K562 (cell line): ENCODE measurements around the gene TAF10. TPM values are rescaled to one million over a fixed set of nuclear protein-coding genes. Genes with fewer than 3 reads are reported as not detected.
A peak's percentile ranks its signal among the peaks of the same experiment; 100 is the strongest.

Experiments
- ATAC-seq: fragments of 200-7000 bp; cut with Tn5 transposase; 3 replicates; pipeline ENCODE4 v1.9.1; 2020; ENCODE audit warnings: moderate library complexity
- BruUV-seq: library from RNA; stranded (reverse); fragments of 400-500 nt; replicated peaks from 2 replicates; lab custom pipeline; 2021; lab: Mats Ljungman, UMichigan
- CTCF ChIA-PET: fragments of 300-600 bp; formaldehyde crosslinking; extraction: SDS; loops from one replicate; lab custom pipeline; 2021; ENCODE audit warnings: low intra/inter-chr PET ratio; lab: Yijun Ruan, JAX
- POLR2A ChIA-PET: fragments of 300-600, 350-650 bp; sonication (Branson Sonifier 250); formaldehyde crosslinking; extraction: SDS; loops from one replicate; lab custom pipeline; 2021; ENCODE audit warnings: antibody characterized with exemption, inconsistent platforms; lab: Yijun Ruan, JAX
- DNase-seq, 4 experiments: peaks; one replicate each; pipeline versions ENCODE4 v3.0.0 to v3.0.0-alpha.2; 2011 to 2018; ENCODE audit warnings: low spot score in 3 of 4, mixed read lengths in 3 of 4; ENCODE audit errors: extremely low read depth in 1 of 4
- FAIRE-seq: peaks from 2 replicates; lab custom pipeline; 2011; peaks lifted over from hg19 to GRCh38; lab: Jason Lieb, UNC
- H2AFZ ChIP-seq: 2 replicates; pipeline ENCODE4 v1.6.0; 2011; ENCODE audit warnings: low read depth, low read length, control low read depth, inconsistent platforms
- H3K27ac ChIP-seq: fragments of 200-600 bp; 3 replicates; pipeline ENCODE4 v1.8.0; 2011; ENCODE audit warnings: low read depth, mild to moderate bottlenecking, control low read depth, inconsistent platforms, low read length, moderate library complexity, mixed read lengths; ENCODE audit errors: extremely low read depth
- H3K27me3 ChIP-seq, 2 experiments: fragments of 300-600 bp in 1 of 2; 2 replicates in 1 of 2; 3 replicates in 1 of 2; pipeline versions ENCODE4 v1.6.0 to v1.8.0; 2011; ENCODE audit warnings: inconsistent platforms in 2 of 2, low read length in 2 of 2, mild to moderate bottlenecking in 1 of 2, mixed read lengths in 1 of 2, moderate library complexity in 1 of 2; ENCODE audit not compliant: control insufficient read depth in 2 of 2, insufficient read depth in 2 of 2
- H3K36me3 ChIP-seq: fragments of 300-600 bp; 3 replicates; pipeline ENCODE4 v1.8.0; 2011; ENCODE audit warnings: mild to moderate bottlenecking, low read length, inconsistent platforms; ENCODE audit not compliant: control insufficient read depth, insufficient read depth
- H3K4me1 ChIP-seq, 2 experiments: fragments of 200-600 bp in 1 of 2; replicated peaks in 1 of 2; 2 replicates in 1 of 2; 3 replicates in 1 of 2; pipeline versions ENCODE4 v1.5.1 to v1.8.0; 2011; ENCODE audit warnings: inconsistent platforms in 2 of 2, low read length in 2 of 2, mild to moderate bottlenecking in 1 of 2, mixed read lengths in 1 of 2, moderate library complexity in 1 of 2; ENCODE audit not compliant: control insufficient read depth in 2 of 2, insufficient read depth in 2 of 2
- H3K4me2 ChIP-seq: 2 replicates; pipeline ENCODE4 v1.6.1; 2011; ENCODE audit warnings: low read length, control low read depth, inconsistent platforms, mixed read lengths; ENCODE audit not compliant: insufficient read depth
- H3K4me3 ChIP-seq: fragments of 200-600 bp; sonication (generic), shearing (Covaris generic); 2 replicates; pipeline ENCODE4 v1.5.1; 2016; ENCODE audit warnings: control low read depth, inconsistent platforms
- H3K79me2 ChIP-seq: fragments of 200-600 bp; 3 replicates; pipeline ENCODE4 v1.8.0; 2011; ENCODE audit warnings: low read length, inconsistent platforms; ENCODE audit not compliant: control insufficient read depth, insufficient read depth
- H3K9ac ChIP-seq, 2 experiments: 2 replicates each; pipeline versions ENCODE4 v1.6.0 to v1.6.1; 2011; ENCODE audit warnings: low read depth in 2 of 2, low read length in 2 of 2, control low read depth in 1 of 2, inconsistent platforms in 1 of 2, mild to moderate bottlenecking in 1 of 2, mixed read lengths in 1 of 2; ENCODE audit not compliant: insufficient read depth in 1 of 2
- H3K9me1 ChIP-seq: one replicate; pipeline ENCODE4 v1.6.0; 2011; ENCODE audit warnings: inconsistent platforms, mild to moderate bottlenecking, low read length, moderate library complexity; ENCODE audit not compliant: control insufficient read depth, insufficient read depth
- H3K9me3 ChIP-seq: replicated peaks from 2 replicates; pipeline ENCODE4 v1.5.1; 2011; ENCODE audit warnings: low read depth, low read length, inconsistent platforms; ENCODE audit not compliant: control insufficient read depth, insufficient read depth
- H4K20me1 ChIP-seq: replicated peaks from 2 replicates; pipeline ENCODE4 v1.6.1; 2011; ENCODE audit warnings: low read length, inconsistent platforms, mixed read lengths; ENCODE audit not compliant: control insufficient read depth, insufficient read depth
- BCOR ChIP-seq: fragments of 450-650 bp; IDR thresholded peaks from 2 replicates; pipeline ENCODE4 v1.6.1; 2016
- CBX3 ChIP-seq, 2 experiments: IDR thresholded peaks; 1 replicate in 1 of 2; 2 replicates in 1 of 2; pipeline ENCODE4 v1.6.1; 2012; ENCODE audit warnings: inconsistent platforms in 2 of 2, low read length in 2 of 2, borderline replicate concordance in 1 of 2, control low read depth in 1 of 2
- CBX5 ChIP-seq: IDR thresholded peaks from 2 replicates; pipeline ENCODE4 v1.6.1; 2014; ENCODE audit warnings: low read depth, borderline replicate concordance
- HSF4 ChIP-seq: fragments of 250-450 bp; sonication (Bioruptor Pico); IDR thresholded peaks from 2 replicates; pipeline ENCODE4 v2.1.2; 2022; ENCODE audit warnings: mild to moderate bottlenecking, moderate library complexity, borderline replicate concordance
- MXI1 ChIP-seq: IDR thresholded peaks from 2 replicates; pipeline ENCODE4 v1.6.1; 2011; ENCODE audit warnings: low read depth, mild to moderate bottlenecking, improper control_type of control experiment, low read length
- POLR2G ChIP-seq: fragments of 200-400 bp; formaldehyde crosslinking; IDR thresholded peaks from 2 replicates; pipeline ENCODE4 v1.6.1; 2017; ENCODE audit warnings: low read depth, mild to moderate bottlenecking, antibody characterized with exemption, low read length, moderate library complexity
- PPARD ChIP-seq: fragments of 250-450 bp; sonication (Bioruptor Pico); IDR thresholded peaks from 2 replicates; pipeline ENCODE4 v1.8.0; 2022; ENCODE audit warnings: inconsistent platforms, mild to moderate bottlenecking, moderate library complexity
- RBM25 ChIP-seq: fragments of 200-400 bp; formaldehyde crosslinking; IDR thresholded peaks from 2 replicates; pipeline ENCODE4 v1.6.1; 2018; ENCODE audit warnings: low read length, low read depth, moderate library complexity; ENCODE audit not compliant: severe bottlenecking
- TRIM28 ChIP-seq: fragments of 450-650 bp; IDR thresholded peaks from 2 replicates; pipeline ENCODE4 v1.6.1; 2017
- WGBS: fragments of 100-300 bp; shearing (Covaris generic); methylation state at CpG from one replicate; pipeline ENCODE4 v1.1.6; 2016; ENCODE audit warnings: low coverage, mixed read lengths; ENCODE audit not compliant: insufficient coverage; ENCODE audit errors: missing lambda C conversion rate; 5-methylcytosine and 5-hydroxymethylcytosine counted together
- in situ Hi-C: fragments of 300-500 bp; cut with MboI; formaldehyde crosslinking; loops from 4 replicates; pipeline ENCODE4 v1.15.0; 2018; ENCODE audit warnings: inconsistent platforms, mixed read lengths
- intact Hi-C: fragments of 100-400 bp; cut with micrococcal nuclease; formaldehyde crosslinking; loops from 2 replicates; pipeline ENCODE4 v1.14.2; 2022
- polyA plus RNA-seq, 8 experiments: library from polyadenylated mRNA; depleted of rRNA in 4 of 8; stranded (reverse) in 5 of 8; unstranded in 3 of 8; fragments of >200 nt; fragmentation: Nextera tagmentation in 2 of 8; fragmentation: Illumina TruSeq in 1 of 8; extraction: Ambion mirVana in 2 of 8; extraction: Trizol in 1 of 8; gene quantifications; 2 replicates each; pipeline versions ENCODE4 v1.2.1 to v1.2.3, GENCODE V29; 2011 to 2014; ENCODE audit warnings: inconsistent platforms in 1 of 8, missing spikeins in 1 of 8
- total RNA-seq, 7 experiments: library from RNA; depleted of rRNA in 6 of 7; stranded (reverse); fragments of >200 nt in 6 of 7; fragmentation: Illumina TruSeq in 2 of 7; extraction: Trizol in 2 of 7; gene quantifications; 2 replicates each; pipeline versions ENCODE4 v1.2.1 to v1.2.3, GENCODE V29; 2011 to 2021; ENCODE audit warnings: low replicate concordance in 1 of 7

The TAF10 gene
- total and polyA plus RNA-seq, 9 of the 15 experiments (the other 6 are each of a cell fraction or from before 2014, with no cell fraction given): 19.5 to 197 (median 121) TPM

DNA sequence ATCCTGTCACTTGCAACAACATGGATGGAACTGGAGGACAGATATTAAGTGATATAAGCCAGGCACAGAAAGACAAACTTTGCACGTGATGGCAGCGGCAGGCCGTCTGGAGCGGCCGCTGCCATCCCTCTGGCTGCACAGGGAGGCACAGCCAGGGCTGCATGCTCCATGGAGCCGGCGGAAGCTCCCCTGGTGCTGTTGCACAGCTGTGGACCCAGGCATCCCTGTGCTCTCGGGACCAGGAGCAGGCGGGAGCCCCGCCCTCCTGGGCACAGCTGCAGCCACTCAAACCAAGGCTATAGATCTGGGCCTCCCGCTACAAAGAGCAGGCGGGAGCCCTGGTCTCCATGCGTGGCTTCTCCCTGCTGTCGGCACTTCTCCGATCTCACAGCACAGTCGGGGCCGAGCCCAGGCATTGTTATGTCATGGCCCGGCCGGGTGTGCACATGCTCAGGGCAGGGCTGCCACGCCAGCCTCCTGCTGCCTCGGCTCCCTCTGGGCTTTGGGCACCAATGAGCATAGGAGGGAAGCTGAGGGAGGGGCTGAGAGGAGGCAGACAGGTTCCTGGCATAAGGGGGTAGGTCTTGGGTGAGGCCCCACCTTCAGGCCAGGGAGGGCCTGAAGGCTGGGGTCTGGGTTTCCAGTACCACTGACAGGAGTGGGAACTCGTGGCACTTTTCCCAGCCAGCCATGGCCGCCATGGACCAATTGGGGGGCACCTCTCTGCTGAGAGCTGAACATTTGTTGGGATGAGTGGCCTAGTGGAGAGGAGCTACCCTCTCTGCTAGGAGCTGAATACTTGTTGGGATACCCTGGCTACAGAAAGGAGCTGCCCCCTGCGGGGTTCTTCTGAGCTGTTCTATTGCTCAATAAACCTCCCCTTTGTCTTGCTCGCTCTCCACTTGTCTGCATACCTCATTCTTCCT lies 25.3 kb downstream of the TAF10 start:
- H3K4me1 ChIP-seq: peaks cover 0 to 5% of the 10 kb centered on the region in 2 experiments; a peak in 2 of 5 replicates
- H2AFZ ChIP-seq: no peak overlapping the region
- H3K9me1 ChIP-seq: no peaks in the 10 kb centered on the region
- no peak overlapping the region for H3K4me2 ChIP-seq
- in situ Hi-C loops (no loop called here), intact Hi-C loops (no loop called here)
- TF ChIP-seq MXI1 (no peak), PPARD (CRISPR knock-in tag) (no peak), POLR2G (peak; percentile 48)
- DNase-seq: no peak
- BruUV-seq: no TSS peak
- ATAC-seq: no peak
- FAIRE-seq: no peak
- POLR2A ChIA-PET: interaction anchor here (0.7 to 1.8 kb wide), 5 partner anchors 12 to 471 kb away, joined by 3 to 8 read pairs (median 3); partner anchors contain the start of gene TAF10
- no peak overlapping the region for H3K27ac ChIP-seq
- H3K9me3 ChIP-seq: peaks cover 12% of the 10 kb centered on the region
- no peak overlapping the region for H3K9ac ChIP-seq
- no peaks in the 10 kb centered on the region for H3K27me3 ChIP-seq
- no peaks in the 10 kb centered on the region for H4K20me1 ChIP-seq
- no peaks in the 10 kb centered on the region for H3K79me2 ChIP-seq
- H3K36me3 ChIP-seq: peaks cover 3% of the 10 kb centered on the region; the same call in 1 of the 3 replicates
- H3K4me3 ChIP-seq: no peak overlapping the region
- CTCF ChIA-PET: no interaction called here
- WGBS: 80% methylated on average over 22 of the region's 25 CpGs

DNA sequence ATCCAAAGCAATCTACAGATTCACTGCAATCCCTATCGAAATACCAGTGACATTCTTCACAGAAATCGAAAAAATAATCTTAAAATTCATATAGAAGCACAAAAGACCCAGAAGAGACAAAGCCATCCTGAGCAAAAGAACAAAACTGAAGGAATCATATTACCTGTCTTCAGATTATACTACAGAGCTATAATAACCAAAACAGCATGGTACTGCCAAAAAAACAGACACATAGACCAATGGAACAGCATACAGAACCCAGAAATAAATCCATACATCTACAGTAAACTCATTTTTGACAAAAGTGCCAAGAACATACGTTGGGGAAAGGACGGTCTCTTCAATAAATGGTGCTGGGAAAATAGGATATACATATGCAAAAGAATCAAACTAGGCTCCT lies 27.5 kb downstream of the TAF10 start:
- ATAC-seq (no peak), DNase-seq (no peak), FAIRE-seq (no peak)
- in situ Hi-C loops (no loop called here), intact Hi-C loops (no loop called here)
- Histone ChIP-seq H3K9me1 (no peaks in the 10 kb centered on the region), H3K27me3 (no peaks in the 10 kb centered on the region), H3K4me3 (no peak overlapping the region), H3K79me2 (no peaks in the 10 kb centered on the region), H3K27ac (no peak overlapping the region), H2AFZ (no peak overlapping the region), H3K9me3 (peaks cover 14% of the 10 kb centered on the region), H3K4me2 (no peak overlapping the region), H3K4me1 (peaks cover 0 to 5% of the 10 kb centered on the region in 2 experiments; a peak in 2 of 5 replicates), H3K9ac (no peak overlapping the region), H4K20me1 (no peaks in the 10 kb centered on the region), H3K36me3 (no peaks in the 10 kb centered on the region)
- no TSS peak for BruUV-seq
- POLR2A ChIA-PET: interaction anchor here (1.0 to 1.2 kb wide), 2 partner anchors 9 to 22 kb away, joined by 3 to 4 read pairs; no protein-coding TSS in a partner anchor
- TF ChIP-seq HSF4 (CRISPR knock-in tag) (no peak), CBX5 (no peak), BCOR (peak; percentile 51; the same call in 1 of the 2 replicates), RBM25 (peak; percentile 89), TRIM28 (peak; percentile 65; the same call in 1 of the 2 replicates), CBX3 (IDR thresholded peaks at IDR 0.05; ENCODE audit: borderline replicate concordance in 1 of 2, low read length in 2 of 2) (0 out of 3 replicates have a peak, but pooled peaks of 1 of the 2 experiments have one; percentile 29)
- CTCF ChIA-PET: no interaction called here
- WGBS: 51% methylated on average over 4 of the region's 4 CpGs
